ENCODE data around the gene ZNF491. TPM values are rescaled to one million over a fixed set of nuclear protein-coding genes. Genes with fewer than 3 reads are reported as not detected.

The ZNF491 gene
- total and polyA plus RNA-seq, 7 donors = 0.46 to 6.1 (median 3.6) TPM

GRCh38 chr19:11780431-11781020 lies 17.8 kb upstream of the ZNF491 start:
- H3K9me3 ChIP-seq = peaks cover 16 to 48% (median 19%) of the 10 kb centered on the region in 4 donors

DNA sequence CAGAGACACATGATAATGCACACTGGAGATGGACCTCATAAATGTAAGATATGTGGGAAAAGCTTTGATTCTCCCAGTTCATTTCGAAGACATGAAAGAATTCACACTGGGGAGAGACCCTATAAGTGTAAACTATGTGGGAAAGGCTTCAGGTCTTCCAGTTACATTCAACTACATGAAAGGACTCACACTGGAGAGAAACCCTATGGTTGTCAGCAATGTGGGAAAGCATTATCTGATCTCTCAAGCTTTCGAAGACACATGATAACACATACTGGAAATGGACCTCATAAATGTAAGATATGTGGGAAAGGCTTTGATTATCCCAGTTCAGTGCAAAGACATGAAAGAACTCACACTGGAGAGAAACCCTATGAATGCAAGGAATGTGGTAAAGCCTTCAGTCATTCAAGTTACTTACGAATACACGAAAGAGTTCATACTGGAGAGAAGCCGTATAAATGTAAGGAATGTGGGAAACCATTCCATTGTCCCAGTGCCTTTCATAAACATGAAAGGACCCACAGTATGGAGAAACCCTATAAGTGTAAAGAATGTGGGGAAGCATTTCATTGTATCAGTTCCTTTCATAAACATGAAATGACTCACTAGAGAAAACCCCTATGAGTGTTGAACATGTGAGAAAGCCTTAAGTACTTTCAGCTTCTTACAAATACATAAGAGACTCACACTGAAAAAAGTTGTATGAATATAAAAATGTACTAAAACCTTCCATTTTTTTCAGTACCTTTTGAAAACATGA lies 16.8 kb upstream of the ZNF491 start:
- Histone ChIP-seq H3K4me3 (no peak overlapping the region), H3K36me3 (peaks cover 34 to 51% (median 47%) of the 10 kb centered on the region in 4 donors), H3K4me1 (no peaks in the 10 kb centered on the region), H3K27me3 (no peaks in the 10 kb centered on the region), H3K27ac (no peak overlapping the region), H3K9me3 (peaks cover 16 to 43% (median 19%) of the 10 kb centered on the region in 4 donors)
- intact Hi-C loops (cut with DNase I) = no loop called here
- 96 to 98% methylated on average over 5 of the region's 5 CpGs for WGBS, 2 donors
- DNase-seq = no peak
- TF ChIP-seq, protein P1, sequence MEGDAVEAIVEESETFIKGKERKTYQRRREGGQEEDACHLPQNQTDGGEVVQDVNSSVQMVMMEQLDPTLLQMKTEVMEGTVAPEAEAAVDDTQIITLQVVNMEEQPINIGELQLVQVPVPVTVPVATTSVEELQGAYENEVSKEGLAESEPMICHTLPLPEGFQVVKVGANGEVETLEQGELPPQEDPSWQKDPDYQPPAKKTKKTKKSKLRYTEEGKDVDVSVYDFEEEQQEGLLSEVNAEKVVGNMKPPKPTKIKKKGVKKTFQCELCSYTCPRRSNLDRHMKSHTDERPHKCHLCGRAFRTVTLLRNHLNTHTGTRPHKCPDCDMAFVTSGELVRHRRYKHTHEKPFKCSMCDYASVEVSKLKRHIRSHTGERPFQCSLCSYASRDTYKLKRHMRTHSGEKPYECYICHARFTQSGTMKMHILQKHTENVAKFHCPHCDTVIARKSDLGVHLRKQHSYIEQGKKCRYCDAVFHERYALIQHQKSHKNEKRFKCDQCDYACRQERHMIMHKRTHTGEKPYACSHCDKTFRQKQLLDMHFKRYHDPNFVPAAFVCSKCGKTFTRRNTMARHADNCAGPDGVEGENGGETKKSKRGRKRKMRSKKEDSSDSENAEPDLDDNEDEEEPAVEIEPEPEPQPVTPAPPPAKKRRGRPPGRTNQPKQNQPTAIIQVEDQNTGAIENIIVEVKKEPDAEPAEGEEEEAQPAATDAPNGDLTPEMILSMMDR (IDR thresholded peaks at IDR 0.05) = no peak
- TF ChIP-seq EP300 (IDR thresholded peaks at IDR 0.05) (no peak), POLR2AphosphoS5 (IDR thresholded peaks at IDR 0.05) (no peak), POLR2A (IDR thresholded peaks at IDR 0.05) (no peak)

More at GRCh38 chr19:11780431-11781020, 17.8 kb upstream of the ZNF491 start:
- intact Hi-C loops (cut with DNase I) = no loop called here
- no peak for DNase-seq
- Histone ChIP-seq H3K36me3 (peaks cover 34 to 51% (median 47%) of the 10 kb centered on the region in 4 donors), H3K4me3 (no peak overlapping the region), H3K27me3 (no peaks in the 10 kb centered on the region), H3K27ac (no peak overlapping the region), H3K4me1 (no peaks in the 10 kb centered on the region)
- TF ChIP-seq POLR2AphosphoS5 (IDR thresholded peaks at IDR 0.05) = no peak
- no peak for TF ChIP-seq EP300 (IDR thresholded peaks at IDR 0.05)
- TF ChIP-seq, protein P1 (IDR thresholded peaks at IDR 0.05) = no peak
- 96 to 98% methylated on average over 7 of the region's 7 CpGs for WGBS, 2 donors

DNA sequence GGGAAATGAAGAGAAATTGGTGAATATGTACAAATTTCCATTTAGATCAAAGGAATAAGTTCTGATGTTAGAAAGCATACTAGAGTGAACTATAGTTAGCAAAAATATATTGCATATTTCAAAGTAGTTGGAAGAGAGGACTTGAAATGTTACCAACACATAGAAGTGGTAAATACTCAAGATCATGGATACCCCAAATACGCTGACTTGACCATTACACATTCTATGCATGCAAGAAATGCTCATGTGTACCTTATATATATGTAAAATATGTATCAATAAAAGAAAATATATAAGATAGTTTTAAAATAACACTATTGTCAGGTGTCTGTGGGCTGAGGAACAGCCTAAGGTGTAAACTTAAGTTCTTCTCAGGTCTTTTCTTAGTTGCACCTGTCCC lies 14.6 kb upstream of the ZNF491 start:
- no peak overlapping the region for H3K27ac ChIP-seq
- H3K9me3 ChIP-seq = peaks cover 16 to 55% (median 19%) of the 10 kb centered on the region in 4 donors
- no peak overlapping the region for H3K4me3 ChIP-seq
- intact Hi-C loops (cut with DNase I) = no loop called here
- TF ChIP-seq POLR2AphosphoS5 (IDR thresholded peaks at IDR 0.05) (no peak), EP300 (IDR thresholded peaks at IDR 0.05) (no peak), POLR2A (IDR thresholded peaks at IDR 0.05) (no peak)
- TF ChIP-seq, protein P1 (IDR thresholded peaks at IDR 0.05) = no peak
- 97% methylated on average over 1 of the region's 1 CpG for WGBS, 2 donors
- H3K4me1 ChIP-seq = no peaks in the 10 kb centered on the region
- H3K36me3 ChIP-seq = peaks cover 28 to 39% (median 32%) of the 10 kb centered on the region in 4 donors
- H3K27me3 ChIP-seq = no peaks in the 10 kb centered on the region
- DNase-seq = no peak

- 96 to 98% methylated on average over 3 of the region's 3 CpGs for WGBS, 2 donors
- Histone ChIP-seq H3K9me3 (peaks cover 16 to 50% (median 19%) of the 10 kb centered on the region in 4 donors), H3K4me1 (no peaks in the 10 kb centered on the region), H3K27me3 (no peaks in the 10 kb centered on the region), H3K4me3 (no peak overlapping the region), H3K27ac (no peak overlapping the region), H3K36me3 (peaks cover 24 to 33% (median 26%) of the 10 kb centered on the region in 4 donors)
- DNase-seq = no peak
- intact Hi-C loops (cut with DNase I) = no loop called here
- no peak for TF ChIP-seq POLR2A (IDR thresholded peaks at IDR 0.05)
- TF ChIP-seq, protein P1 (IDR thresholded peaks at IDR 0.05) = no peak
- no peak for TF ChIP-seq EP300 (IDR thresholded peaks at IDR 0.05)
- TF ChIP-seq POLR2AphosphoS5 (IDR thresholded peaks at IDR 0.05) = no peak
These were observed 14.0 kb upstream of the ZNF491 start for GRCh38 chr19:11784356-11784755.

Measured in sigmoid colon (tissue), 7 donors.